Activated T-cell treated with anti-CD3 and anti-CD28 coated beads, Interleukin-2, amount 50 U/mL, for 72 hours (primary cell): ENCODE results near the gene MAGEB10. TPM values are rescaled to one million over a fixed set of nuclear protein-coding genes. Genes with fewer than 3 reads are reported as not detected.

Experiments
- ATAC-seq, 2 donors: fragments of 150-1000 bp; cut with Tn5 transposase; replicated peaks in 1 of 2; 2 replicates each; pipeline ENCODE4 v1.10.0; 2021; ENCODE audit warnings: moderate library complexity in 2 of 2, mild to moderate bottlenecking in 1 of 2
- DNase-seq, 2 donors: peaks; one replicate each; pipeline ENCODE4 v3.0.0; 2021 to 2022; ENCODE audit warnings: mixed read lengths in 1 of 2
- H3K27ac Mint-ChIP-seq: one replicate; pipeline ENCODE4 v1.8.0; 2022; ENCODE audit warnings: mild to moderate bottlenecking, moderate library complexity, mixed read lengths
- H3K27me3 Mint-ChIP-seq: one replicate; pipeline ENCODE4 v1.8.0; 2022; ENCODE audit warnings: low read depth, mixed read lengths
- H3K36me3 Mint-ChIP-seq, 2 donors: one replicate each; pipeline ENCODE4 v1.8.0; 2022; ENCODE audit warnings: mixed read lengths in 2 of 2, mild to moderate bottlenecking in 1 of 2; ENCODE audit not compliant: insufficient read depth in 2 of 2
- H3K4me1 Mint-ChIP-seq: one replicate; pipeline ENCODE4 v1.8.0; 2022; ENCODE audit warnings: low read depth, mixed read lengths
- H3K4me3 Mint-ChIP-seq, 2 donors: one replicate each; pipeline ENCODE4 v1.8.0; 2022; ENCODE audit warnings: mild to moderate bottlenecking in 2 of 2, mixed read lengths in 2 of 2, moderate library complexity in 2 of 2
- H3K9me3 Mint-ChIP-seq, 2 donors: one replicate each; pipeline ENCODE4 v1.8.0; 2022; ENCODE audit warnings: mixed read lengths in 2 of 2
- total RNA-seq, 2 donors: library from RNA; stranded (reverse); gene quantifications; one replicate each; pipeline ENCODE4 v1.2.3, GENCODE V29; 2022

MAGEB10 gene
- total RNA-seq, 2 donors from 2014 or later, result not detected

DNA sequence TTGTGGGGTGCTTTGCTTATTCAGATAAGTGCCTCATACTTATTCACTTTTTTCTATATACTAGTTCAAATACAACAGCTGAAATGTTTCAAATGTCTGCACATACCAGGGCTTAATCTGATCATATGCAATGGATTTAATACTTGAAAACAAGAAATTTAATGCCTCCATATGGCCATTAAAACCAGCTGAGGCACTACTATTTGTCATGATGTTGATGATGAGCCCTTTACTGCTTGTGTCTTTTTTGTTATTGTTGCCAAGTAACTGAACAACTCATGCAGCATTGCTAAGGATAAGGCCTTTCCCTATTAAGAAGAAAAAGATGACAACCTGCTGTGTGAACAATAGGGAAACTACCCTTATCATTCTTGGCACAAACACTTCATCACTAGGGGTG is 52.5 kb downstream of the MAGEB10 start:
- Mint-ChIP-seq H3K9me3 (peaks cover 3 to 5% of the 10 kb centered on the region in 2 donors), H3K27ac (no peak overlapping the region), H3K4me1 (no peaks in the 10 kb centered on the region), H3K27me3 (no peaks in the 10 kb centered on the region), H3K4me3 (no peak overlapping the region), H3K36me3 (no peaks in the 10 kb centered on the region)
- DNase-seq, result no peak
- no peak for ATAC-seq

DNA sequence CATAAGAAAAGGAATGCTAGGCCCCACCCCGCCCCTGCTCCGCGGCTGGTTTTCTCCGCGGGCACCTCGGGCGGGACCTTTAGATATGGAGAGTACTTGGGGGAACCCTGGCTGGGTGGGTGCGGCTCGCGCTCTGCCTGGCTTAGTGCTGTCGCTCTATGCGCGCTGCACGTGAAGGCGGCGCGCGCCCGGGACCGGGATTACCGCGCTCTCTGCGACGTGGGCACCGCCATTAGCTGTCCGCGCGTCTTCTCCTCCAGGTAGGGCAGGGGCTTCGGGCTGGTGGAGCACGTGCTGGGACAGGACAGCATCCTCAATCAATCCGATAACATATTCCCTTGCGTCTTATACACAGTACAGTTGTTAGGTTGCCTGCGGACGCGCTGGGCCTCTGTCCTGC is 56.0 kb downstream of the MAGEB10 start:
- Mint-ChIP-seq H3K4me3 (no peak overlapping the region), H3K4me1 (no peaks in the 10 kb centered on the region), H3K36me3 (no peaks in the 10 kb centered on the region), H3K9me3 (peaks cover 3 to 8% of the 10 kb centered on the region in 2 donors), H3K27me3 (no peaks in the 10 kb centered on the region), H3K27ac (no peak overlapping the region)
- ATAC-seq, result no peak
- no peak for DNase-seq

Other genes with a start within 250 kb of the MAGEB10 start
- not detected for gene DCAF8L2, start 217.6 kb upstream of the MAGEB10 start, total RNA-seq
- gene DCAF8L1, start 173.5 kb downstream of the MAGEB10 start, total RNA-seq, result not detected